ENCODE results near the gene DERA. TPM values are rescaled to one million over a fixed set of nuclear protein-coding genes. Genes with fewer than 3 reads are reported as not detected.

The DERA gene
- total and polyA plus RNA-seq, 9 of the 15 experiments (the other 6 are each of a cell fraction or from before 2014, with no cell fraction given): 5.5 to 15.5 (median 7.8) TPM

DNA sequence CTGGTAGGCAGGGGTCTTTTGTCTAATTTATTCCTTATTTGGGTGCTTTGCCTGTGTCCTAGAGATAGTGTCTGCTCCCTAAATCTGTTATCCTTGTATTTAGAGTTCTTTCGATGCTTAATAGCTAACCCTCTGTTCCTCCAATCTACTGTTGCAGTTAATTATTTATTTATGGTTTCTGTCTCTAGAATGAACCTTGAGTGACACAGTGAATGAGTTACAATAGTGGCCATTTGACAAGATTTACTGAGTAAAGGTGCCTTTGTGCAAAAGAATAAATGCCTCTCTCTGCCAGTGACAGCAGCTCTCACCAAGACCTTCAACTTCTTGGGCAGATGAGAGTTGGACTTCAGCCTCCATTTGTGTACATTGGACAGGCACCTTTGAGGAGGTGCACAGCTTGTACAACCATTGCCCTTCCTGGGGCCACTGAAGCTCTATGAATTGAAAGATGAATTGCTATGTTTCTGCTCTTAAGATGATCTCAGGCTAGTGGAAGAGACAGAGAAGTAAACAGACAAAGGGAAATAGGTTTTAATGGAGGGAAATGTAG lies 165.9 kb downstream of the DERA start:
- ChIA-PET CTCF (ENCODE audit: low intra/inter-chr PET ratio) (no interaction called here), POLR2A (no interaction called here)
- Histone ChIP-seq H3K79me2 (ENCODE audit: control insufficient read depth, insufficient read depth, low read length) (no peaks in the 10 kb centered on the region), H3K4me1 (replicated peaks in 1 of 2; ENCODE audit: control insufficient read depth in 2 of 2, insufficient read depth in 2 of 2, low read length in 2 of 2) (no peaks in the 10 kb centered on the region), H3K9ac (ENCODE audit: insufficient read depth in 1 of 2, low read depth in 2 of 2, low read length in 2 of 2) (no peak overlapping the region), H3K9me1 (ENCODE audit: control insufficient read depth, insufficient read depth, low read length) (no peaks in the 10 kb centered on the region), H3K36me3 (ENCODE audit: control insufficient read depth, insufficient read depth, low read length) (no peaks in the 10 kb centered on the region), H4K20me1 (replicated peaks; ENCODE audit: control insufficient read depth, insufficient read depth, low read length) (no peaks in the 10 kb centered on the region), H2AFZ (ENCODE audit: low read depth, low read length) (no peak overlapping the region), H3K27me3 (ENCODE audit: control insufficient read depth in 2 of 2, insufficient read depth in 2 of 2, low read length in 2 of 2) (no peaks in the 10 kb centered on the region), H3K27ac (ENCODE audit: extremely low read depth, low read depth, low read length) (no peak overlapping the region), H3K4me2 (ENCODE audit: insufficient read depth, low read length) (no peak overlapping the region), H3K9me3 (replicated peaks; ENCODE audit: control insufficient read depth, insufficient read depth, low read depth, low read length) (no peaks in the 10 kb centered on the region), H3K4me3 (no peak overlapping the region)
- ATAC-seq: no peak
- DNase-seq (ENCODE audit: extremely low read depth in 1 of 4, low spot score in 3 of 4): no peak
- TF ChIP-seq SRSF3 (IDR thresholded peaks at IDR 0.05; ENCODE audit: insufficient read depth, low read length) (no peak), PHF20 (IDR thresholded peaks at IDR 0.05; ENCODE audit: partially characterized antibody) (no peak), ETS2 (tag; IDR thresholded peaks at IDR 0.05; ENCODE audit: borderline replicate concordance, poor library complexity, severe bottlenecking) (no peak), SPI1 (IDR thresholded peaks at IDR 0.05; ENCODE audit: borderline replicate concordance, low read depth, low read length) (no peak), ZNF324 (CRISPR knock-in tag; IDR thresholded peaks at IDR 0.05) (no peak)
- TF ChIP-seq, protein P1, sequence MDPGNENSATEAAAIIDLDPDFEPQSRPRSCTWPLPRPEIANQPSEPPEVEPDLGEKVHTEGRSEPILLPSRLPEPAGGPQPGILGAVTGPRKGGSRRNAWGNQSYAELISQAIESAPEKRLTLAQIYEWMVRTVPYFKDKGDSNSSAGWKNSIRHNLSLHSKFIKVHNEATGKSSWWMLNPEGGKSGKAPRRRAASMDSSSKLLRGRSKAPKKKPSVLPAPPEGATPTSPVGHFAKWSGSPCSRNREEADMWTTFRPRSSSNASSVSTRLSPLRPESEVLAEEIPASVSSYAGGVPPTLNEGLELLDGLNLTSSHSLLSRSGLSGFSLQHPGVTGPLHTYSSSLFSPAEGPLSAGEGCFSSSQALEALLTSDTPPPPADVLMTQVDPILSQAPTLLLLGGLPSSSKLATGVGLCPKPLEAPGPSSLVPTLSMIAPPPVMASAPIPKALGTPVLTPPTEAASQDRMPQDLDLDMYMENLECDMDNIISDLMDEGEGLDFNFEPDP (CRISPR knock-in tag; IDR thresholded peaks at IDR 0.05): no peak
- intact Hi-C loops (cut with micrococcal nuclease): no loop called here
- FAIRE-seq: no peak
- WGBS (ENCODE audit: insufficient coverage, low coverage, missing lambda C conversion rate): 0% methylated on average over 1 of the region's 1 CpG
- no TSS peak for BruUV-seq (replicated peaks)
- in situ Hi-C loops (cut with MboI): no loop called here

All from K562 (cell line).